ENCODE data around the gene ZMYND11. TPM values are rescaled to one million over a fixed set of nuclear protein-coding genes. Genes with fewer than 3 reads are reported as not detected.

The ZMYND11 gene
- total RNA-seq, result 29.3 and 32.8 TPM in 2 replicates

DNA sequence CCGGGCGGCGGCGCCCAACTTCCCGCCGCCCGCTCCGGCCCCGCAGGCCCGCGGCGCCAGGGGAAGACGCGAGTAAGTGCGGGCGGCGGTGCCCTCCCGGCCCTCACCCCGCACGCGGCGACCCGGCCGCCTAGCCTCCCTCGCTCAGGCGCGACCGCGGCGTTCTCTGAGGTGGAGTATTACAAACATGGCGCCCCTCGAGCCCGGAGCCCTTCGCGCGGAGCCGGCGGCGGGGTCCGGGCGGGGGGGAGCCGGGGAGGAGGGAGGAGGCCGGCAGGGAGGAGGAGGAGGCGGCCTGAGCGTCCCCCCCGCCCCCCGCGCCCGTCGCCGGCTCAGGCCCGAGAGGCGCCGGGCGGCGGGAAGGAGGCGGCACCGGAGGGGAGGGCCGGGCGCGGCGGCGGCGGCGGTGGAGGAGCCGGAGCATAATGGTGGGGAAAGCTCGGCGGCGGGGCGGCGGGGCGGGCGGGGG is at the start of gene ZMYND11:
ZMYND11 (plus strand) TSS at position 324 of the 469 bp plus-strand sequence. CDS start 44,558 bp downstream, outside the sequence.
- intact Hi-C loops (cut with micrococcal nuclease), result loop anchor here (2.0 to 5.0 kb wide), 3 partner anchors 352 to 912 kb away; partner anchors contain the start of genes GTPBP4 and IDI1

DNA sequence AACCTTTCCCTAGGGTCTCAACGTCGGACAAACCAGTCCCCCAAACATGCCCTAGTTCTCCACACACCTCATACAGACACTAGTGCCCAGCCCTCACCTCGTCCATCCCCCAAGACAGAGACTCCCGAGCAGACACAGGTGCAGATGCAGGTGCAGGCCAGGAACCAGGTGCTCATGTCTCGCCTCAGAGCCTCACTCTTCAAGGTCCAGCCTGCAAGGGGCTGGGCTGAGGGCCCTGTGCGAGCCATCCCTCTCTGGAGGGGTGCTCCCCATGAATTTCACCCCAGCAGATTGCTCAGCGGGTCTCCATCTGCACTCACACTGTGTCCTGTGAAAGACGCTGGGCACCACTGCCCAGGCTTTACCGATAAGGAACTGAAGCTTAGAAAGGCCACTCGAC is 49.2 kb upstream of the ZMYND11 start:
- intact Hi-C loops (cut with micrococcal nuclease), result no loop called here

DNA sequence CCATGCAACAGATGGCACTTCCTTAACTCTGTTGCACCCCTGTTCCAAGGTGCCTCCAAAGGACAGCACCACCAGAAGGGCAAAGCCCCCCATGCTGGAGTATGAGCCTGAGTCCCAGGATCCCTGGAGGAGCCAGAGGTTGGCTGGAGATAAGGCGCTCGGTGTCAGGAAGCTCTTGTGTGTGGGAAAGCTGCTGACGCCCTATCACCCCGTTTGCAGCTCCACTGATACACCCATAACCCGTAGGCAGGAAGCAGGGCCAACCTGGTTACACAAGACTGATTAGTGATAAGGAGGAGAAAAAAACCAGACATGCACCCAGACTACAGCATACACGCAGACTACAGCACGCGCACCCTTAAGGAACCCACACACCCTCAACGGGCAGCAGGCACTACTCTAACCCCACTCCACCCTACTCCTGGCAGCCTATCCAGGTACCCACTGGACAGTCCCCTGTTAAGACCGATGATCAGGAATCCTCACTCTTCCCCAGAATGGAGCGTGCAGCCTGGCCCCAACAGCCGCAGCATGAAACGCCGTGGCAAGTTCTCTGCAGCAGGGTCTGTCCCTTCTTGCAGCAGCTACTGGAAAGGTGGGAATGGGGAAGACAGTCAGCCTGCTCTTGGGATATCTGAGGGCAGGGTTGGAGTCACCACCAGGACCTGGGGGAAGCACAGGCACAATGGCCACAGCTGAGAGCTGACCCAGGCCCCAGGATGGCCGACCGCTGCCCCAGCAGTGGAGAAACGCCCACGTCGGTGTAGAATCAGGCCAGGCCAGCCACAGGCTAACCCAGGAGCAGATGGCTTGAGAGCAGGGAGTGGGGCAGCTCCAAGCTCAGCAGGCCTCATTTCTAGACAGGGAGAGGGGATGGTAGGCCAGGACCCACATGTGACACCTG is 47.8 kb upstream of the ZMYND11 start:
- intact Hi-C loops (cut with micrococcal nuclease), result no loop called here

DNA sequence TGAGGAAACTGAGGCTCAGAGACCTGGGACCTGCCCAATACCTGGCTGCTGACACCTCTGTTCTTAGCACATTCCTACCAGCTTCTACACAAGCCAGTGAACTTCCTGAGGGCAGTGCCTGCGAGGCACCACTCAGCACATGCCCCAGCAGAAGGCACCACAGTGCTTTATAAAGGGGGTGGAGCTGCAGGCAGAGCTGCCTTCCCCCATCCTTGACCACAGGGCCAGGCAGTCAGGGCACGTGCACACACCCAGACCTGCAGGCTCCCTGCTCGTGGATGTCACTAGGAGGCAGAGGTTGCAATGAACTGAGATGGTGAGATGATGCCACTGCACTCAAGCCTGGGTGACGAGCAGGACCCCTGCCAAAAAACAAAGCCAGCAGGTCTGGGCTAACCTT is 47.0 kb upstream of the ZMYND11 start:
- intact Hi-C loops (cut with micrococcal nuclease), result no loop called here

DNA sequence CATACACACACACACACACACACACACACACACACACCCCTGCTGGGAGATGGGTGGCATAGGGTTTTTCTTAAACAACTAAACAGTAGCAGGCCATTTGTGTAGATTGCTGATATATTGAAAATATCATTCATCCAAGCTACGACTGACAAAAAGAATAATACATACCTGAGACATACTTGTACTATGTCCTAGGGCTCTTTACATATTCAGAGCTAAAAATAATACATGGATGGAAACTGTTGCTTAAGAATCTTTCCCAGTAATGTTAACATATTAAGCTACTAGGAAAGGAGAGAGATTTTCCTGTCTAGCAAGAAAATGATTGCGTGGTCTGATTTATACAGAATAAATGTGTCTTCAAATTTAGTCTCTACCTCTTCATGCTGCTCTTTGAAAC is 46.0 kb upstream of the ZMYND11 start:
- intact Hi-C loops (cut with micrococcal nuclease), result no loop called here

DNA sequence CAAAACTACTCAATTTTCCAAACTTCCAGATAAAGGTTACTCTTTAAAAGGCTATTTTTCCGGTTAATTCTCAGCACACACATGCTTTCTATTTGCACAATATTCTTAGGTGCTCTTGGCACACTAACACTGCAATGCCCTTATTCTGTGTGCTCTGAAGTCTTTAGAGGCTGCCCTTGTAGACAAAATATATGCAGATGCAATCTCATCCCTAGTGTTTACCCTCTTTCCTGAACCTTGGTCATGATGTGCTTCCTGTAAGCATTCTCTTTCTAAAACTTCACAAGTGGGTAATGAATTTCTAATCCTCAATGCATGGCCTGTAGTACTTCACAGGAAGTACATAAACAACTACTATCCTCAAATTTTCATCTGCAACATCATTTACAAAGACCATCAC is 45.1 kb upstream of the ZMYND11 start:
- intact Hi-C loops (cut with micrococcal nuclease), result no loop called here

DNA sequence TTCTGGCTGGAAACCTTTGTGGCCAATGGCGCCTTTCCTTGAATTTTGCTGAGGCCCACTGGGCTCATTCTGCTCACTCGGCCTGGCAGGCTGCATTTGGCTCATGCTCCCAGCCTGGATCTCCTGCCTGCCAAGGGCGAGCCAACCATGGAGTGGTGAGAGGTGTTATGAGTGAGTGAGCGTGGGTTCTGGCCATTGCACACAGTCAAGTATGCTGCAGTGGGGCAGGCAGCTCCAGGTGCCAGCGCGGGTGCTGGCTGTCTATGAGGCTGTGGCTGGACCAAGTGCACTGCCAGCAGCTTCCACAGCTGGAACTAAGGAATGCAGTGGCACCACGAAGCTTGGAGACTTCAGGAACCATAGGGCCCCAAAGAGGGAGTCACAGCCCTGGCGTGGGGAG is 43.9 kb upstream of the ZMYND11 start:
- intact Hi-C loops (cut with micrococcal nuclease), result no loop called here

DNA sequence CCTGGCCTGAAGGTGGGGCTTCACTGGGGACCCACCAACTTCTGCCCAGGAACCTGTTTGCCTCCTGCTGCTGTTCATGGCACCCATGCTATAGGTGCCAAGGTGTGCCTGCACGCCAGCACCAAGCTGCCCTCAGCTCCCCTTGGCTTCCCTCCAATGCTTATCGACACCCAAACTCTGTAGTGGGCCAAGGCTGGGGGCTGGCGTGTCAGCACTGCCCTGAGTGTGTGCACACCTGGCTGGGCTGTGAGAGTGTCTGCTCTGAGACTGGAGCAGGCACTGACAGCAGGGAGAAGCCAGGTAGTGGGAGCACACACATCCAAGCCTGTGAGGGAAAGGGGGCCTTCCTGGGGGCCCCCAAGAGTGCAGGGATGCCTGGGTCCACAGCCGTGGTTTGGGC is 43.1 kb upstream of the ZMYND11 start:
- intact Hi-C loops (cut with micrococcal nuclease), result no loop called here

DNA sequence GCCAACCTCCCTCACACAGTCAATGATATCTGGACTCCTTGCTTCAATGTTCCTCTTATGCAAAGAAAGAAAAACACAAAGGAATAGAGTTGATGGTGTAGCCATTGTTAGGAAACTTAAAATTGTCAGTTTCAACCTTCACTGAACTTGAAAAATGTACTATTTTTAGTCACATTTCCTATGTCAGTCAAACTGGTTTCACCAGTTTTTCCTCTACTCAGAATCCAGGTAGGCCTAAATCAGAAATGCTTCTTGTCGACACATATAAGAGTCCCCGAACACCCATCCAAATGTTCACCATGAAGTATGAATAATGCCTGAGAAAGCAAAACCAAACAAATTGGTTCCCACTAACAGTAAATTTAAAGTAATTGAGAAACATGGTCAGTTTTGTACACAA is 42.4 kb upstream of the ZMYND11 start:
- intact Hi-C loops (cut with micrococcal nuclease), result no loop called here

DNA sequence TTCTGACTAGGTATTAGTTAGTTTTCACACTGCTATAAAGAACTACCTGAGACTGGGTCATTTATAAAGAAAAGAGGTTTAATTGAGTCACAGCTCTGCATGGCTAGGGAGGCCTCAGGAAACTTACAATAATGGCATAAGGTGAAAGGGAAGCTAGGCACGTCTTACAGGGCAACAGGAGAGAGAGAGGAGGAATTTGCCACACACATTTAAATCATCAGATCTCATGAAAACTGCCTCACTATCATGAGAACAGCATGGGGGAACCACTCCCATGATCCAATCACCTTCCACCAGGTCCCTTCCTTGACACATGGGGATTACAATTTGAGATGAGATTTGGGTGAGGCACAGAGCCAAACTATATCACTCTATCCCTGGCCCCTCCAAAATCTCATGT is 40.6 kb upstream of the ZMYND11 start:
- intact Hi-C loops (cut with micrococcal nuclease), result no loop called here

DNA sequence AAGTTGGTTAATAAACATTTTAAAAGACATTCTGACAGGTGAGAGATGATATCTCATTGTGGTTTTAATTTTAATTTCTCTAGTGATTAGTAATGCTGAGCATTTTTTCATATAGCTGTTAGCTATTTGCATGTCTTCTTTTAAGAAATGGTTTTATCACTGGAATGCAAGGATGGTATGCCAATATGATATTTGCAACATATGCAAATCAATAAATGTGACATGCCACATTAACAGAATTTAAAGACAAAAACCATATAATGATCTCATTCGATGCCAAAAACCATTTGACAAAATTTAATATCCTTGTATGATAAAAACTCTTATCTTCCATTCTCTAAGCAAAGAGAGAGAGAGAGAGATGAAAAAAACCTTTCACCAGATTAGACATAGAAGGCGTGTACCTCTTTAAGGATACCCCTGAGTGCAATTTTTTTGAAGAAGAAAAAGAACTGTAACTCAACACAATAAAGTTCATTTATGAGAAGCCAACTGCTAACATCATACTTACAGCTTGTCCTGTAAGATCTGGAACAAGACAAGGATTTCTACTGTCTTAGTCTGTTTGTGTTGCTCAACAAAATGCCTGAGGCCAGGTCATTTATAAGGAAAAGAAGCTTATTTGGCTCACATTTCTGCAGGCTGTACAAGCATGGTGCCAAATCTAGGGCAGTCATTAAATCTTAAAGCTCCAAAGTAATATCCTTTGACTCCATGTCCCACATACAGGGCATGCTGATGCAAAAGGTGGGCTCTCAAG is 39.7 kb upstream of the ZMYND11 start:
- intact Hi-C loops (cut with micrococcal nuclease), result no loop called here

DNA sequence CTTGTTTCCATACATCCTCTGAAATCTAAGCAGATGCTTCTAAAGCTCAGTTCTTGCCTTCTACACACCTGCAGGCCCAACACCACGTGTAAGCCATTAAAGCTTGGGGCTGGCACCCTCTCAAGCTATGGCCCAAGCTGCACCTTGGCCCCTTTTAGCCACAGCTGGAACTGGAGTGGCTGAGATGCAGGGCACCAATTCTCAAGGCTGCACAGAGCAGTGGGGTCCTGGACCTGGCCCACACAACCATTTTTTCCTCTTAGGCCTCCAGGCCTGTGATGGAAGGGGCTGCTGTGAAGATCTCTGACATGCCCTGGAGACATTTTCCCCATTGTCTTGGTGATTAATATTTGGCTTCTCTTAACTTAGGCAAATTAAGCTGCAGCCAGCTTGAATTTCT is 38.8 kb upstream of the ZMYND11 start:
- intact Hi-C loops (cut with micrococcal nuclease), result no loop called here

DNA sequence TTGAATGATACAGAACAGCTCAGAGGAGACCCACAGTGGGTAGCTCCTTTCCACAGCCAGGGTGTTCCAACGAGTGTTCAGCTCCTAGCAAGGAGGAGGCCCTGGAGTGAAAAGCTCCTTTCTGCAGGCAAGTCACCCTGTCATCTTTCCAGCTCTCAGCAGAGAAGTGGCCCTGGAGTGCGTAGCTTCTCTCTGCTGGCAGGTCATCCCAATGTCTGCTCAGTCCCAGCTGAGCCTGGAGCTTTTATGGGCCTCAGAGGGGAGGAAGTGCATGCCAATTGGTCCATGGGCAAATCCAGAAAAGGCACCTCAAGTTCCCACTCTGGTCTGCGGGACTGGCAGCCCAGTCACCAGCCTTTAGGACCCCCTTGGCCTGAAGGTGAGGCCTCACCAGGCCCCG is 30.8 kb upstream of the ZMYND11 start:
- intact Hi-C loops (cut with micrococcal nuclease), result no loop called here

DNA sequence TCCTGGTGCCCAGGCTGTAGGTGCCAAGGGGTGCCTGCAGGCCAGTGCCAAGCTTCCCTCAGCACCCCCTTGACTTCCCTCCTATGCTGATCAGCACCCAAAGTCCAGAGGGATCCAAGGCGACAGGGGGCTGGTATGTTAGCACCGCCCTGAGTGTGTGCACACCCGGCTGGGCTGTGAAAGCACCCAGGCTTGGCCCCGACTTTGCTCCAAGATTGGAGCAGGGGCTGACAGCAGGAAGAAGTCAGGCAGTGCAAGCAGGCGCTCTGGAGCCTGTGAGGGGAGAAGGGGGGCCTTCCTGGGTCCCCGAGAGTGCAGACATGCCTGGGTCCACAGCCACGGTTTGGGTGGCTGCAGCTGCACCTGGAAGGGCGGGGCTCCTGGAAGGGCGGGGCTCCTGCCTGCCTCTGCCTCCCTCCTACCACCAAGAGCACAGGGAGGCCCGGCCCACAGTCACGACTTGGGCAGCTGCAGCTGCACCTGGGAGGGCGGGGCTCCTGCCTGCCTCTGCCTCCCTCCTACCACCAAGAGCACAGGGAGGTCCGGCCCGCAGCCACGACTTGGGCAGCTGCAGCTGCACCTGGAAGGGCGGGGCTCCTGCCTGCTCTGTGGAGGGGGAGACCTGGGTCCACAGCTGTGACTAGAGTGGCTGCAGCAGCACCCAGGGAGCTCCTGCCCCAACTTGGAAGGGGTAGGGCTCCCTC is 30.2 kb upstream of the ZMYND11 start:
- intact Hi-C loops (cut with micrococcal nuclease), result no loop called here

DNA sequence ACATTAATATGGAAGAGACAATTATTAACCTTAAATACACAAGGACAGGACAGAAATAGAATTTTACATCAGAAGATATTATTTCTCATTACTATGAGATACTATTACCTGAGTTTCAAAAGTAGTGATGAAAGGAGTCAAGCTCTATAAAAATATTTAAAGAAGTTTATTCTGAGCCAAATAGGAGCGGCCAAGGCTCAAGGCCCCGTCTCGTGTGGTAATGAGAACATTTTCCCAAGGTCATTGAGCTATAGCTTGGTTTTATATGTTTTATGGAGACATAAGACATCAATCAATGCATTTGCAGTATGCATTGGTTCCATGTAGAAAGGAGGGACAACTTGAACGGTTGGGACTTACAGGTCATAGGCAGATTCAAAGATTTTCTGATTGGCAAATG is 29.4 kb upstream of the ZMYND11 start:
- intact Hi-C loops (cut with micrococcal nuclease), result no loop called here

DNA sequence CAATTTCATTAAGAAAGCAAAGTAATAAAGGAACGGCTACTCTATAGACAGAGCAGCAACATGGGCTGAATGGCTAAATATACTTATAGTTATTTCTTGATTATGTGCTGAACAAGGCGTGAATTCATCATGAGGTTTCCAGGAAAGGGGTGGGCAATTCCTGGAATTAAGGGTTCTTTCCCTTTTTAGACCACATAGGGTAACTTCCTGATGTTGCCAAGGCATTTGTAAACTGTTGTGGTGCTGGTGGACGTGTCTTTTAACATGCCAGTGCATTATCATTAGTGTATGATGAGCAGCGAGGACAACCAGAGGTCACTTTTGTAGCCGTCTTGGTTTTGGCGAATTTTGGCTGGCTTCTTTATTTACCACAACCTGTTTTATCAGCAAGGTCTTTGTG is 28.5 kb upstream of the ZMYND11 start:
- intact Hi-C loops (cut with micrococcal nuclease), result no loop called here

DNA sequence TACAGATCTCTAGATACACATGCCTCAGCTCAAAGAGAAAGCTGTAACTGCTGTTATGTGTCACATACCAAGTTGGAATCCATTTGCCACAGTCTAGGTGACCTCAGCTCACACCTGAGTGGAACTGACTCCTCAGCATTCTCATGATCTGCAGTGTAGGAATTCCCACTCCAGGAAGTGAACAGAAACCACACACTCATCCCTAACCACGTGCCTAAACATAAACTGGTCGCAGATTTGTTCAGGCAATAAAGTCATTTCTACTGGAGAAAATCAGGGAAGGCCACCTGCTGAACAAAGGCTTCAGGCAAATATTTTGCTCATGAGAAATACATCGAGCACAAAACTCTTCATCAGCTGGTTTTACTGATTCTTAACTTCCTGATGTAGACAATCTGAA is 23.0 kb upstream of the ZMYND11 start:
- intact Hi-C loops (cut with micrococcal nuclease), result no loop called here

DNA sequence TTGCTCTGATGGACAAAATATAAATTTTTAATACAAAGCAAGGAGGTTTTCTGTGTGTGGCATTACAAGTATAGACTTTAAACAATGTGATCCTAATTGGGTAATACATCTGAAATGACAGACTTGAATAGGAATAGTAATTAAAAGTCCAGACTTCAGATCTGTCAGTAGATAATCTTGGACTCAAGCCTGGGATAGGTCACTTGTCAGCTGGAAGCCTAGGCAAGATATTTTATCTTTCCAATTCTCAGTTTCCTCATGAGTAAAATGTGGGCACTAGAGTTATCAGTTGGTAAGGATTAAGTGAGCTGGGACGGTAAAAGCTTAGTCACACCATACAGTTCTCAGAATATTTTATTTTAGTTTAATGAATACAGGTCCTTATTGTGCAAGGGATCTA is 10.4 kb upstream of the ZMYND11 start:
- intact Hi-C loops (cut with micrococcal nuclease), result no loop called here

DNA sequence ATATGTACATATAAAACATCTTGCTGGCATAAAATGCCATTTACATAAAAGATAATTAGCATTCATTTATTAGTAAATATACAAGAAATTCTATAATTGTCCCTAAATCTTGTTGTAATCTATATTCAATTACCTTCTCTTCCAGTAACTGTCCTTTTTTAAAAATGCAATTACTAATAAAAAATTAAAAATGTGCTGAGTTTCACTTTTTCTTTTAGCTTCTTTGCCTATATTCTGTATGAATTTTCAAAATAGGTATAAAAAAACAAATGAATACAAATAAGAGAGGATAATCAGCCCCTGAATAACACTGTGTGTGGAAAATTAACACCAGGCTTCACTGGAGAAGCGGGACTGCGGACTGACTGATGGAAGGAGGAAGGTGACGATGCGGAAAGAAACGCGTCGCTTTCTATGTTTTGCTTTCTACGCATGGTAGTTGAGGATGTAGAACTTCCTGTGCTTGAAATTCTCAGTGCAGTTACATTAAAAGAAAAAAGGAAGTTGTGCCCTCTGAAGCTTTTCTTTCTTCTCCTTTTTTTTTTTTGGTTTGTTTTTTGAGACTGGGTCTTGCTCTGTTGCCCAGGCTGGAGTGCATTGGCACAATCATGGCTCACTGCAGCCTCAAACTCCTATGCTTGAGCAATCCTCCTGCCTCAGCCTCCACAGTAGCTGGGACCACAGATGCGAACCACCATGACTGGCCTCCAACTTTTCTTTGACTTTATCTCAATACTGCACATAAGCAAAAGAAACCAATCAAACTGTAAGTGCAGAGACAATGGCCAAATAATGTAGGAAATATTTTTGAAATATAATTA is 7.4 kb upstream of the ZMYND11 start:
- intact Hi-C loops (cut with micrococcal nuclease), result loop anchor here (1.0 kb wide), 1 partner anchor 8 kb away; no protein-coding TSS in a partner anchor

DNA sequence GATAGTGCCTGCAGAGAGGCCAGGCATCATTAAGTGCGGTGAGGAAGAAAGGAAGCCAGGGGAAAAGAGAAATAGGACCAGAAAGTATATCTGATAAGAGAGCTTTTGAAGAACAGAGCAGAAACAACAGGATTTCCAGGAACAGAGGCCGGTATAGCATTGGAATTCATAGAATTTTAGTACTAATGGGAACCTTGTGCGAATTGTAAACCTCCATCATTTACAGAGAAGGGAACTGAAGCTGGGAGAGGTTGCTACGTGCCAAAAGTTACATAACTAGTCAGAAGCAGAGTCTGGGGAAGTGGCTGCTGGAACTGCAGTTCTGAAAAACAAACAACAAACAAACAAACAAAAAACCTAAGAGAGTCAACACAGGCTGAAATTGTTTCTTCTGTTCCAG is 5.4 kb upstream of the ZMYND11 start:
- intact Hi-C loops (cut with micrococcal nuclease), result no loop called here
